ENCODE data around the gene SOX8.

The SOX8 gene

GRCh38 chr16:967077-967541, 14.5 kb upstream of the SOX8 start:
- no peak for DNase-seq (ENCODE audit: low read depth)
- TF ChIP-seq CTCF (IDR thresholded peaks at IDR 0.05; ENCODE audit: low read depth, low read length, missing control alignments) = no peak
- H3K4me3 ChIP-seq (ENCODE audit: low read depth, low read length) = no peak overlapping the region
- in situ Hi-C loops (cut with HindIII; ENCODE audit: low sequenced_read_pairs) = no loop called here

GRCh38 chr16:967546-968295, 13.8 kb upstream of the SOX8 start:
- no peak overlapping the region for H3K4me3 ChIP-seq (ENCODE audit: low read depth, low read length)
- in situ Hi-C loops (cut with HindIII; ENCODE audit: low sequenced_read_pairs) = no loop called here
- DNase-seq (ENCODE audit: low read depth) = no peak
- TF ChIP-seq CTCF (IDR thresholded peaks at IDR 0.05; ENCODE audit: low read depth, low read length, missing control alignments) = no peak

- no peak overlapping the region for H3K4me3 ChIP-seq (ENCODE audit: low read depth, low read length)
- in situ Hi-C loops (cut with HindIII; ENCODE audit: low sequenced_read_pairs) = no loop called here
- DNase-seq (ENCODE audit: low read depth) = no peak
- no peak for TF ChIP-seq CTCF (IDR thresholded peaks at IDR 0.05; ENCODE audit: low read depth, low read length, missing control alignments)
Observed at GRCh38 chr16:968620-969019, 12.9 kb upstream of the SOX8 start.

- peak overlapping the region; percentile 77 for H3K4me3 ChIP-seq (ENCODE audit: low read depth, low read length)
- no peak for DNase-seq (ENCODE audit: low read depth)
- no peak for TF ChIP-seq CTCF (IDR thresholded peaks at IDR 0.05; ENCODE audit: low read depth, low read length, missing control alignments)
- in situ Hi-C loops (cut with HindIII; ENCODE audit: low sequenced_read_pairs) = loop anchor here (10.0 kb wide), 1 partner anchor 255 kb away; the partner anchor contains the start of gene METRN
Observed at GRCh38 chr16:969508-970385, 11.8 kb upstream of the SOX8 start.

GRCh38 chr16:970386-970765, 11.2 kb upstream of the SOX8 start:
- in situ Hi-C loops (cut with HindIII; ENCODE audit: low sequenced_read_pairs) = loop anchor here (10.0 kb wide), 1 partner anchor 256 kb away; the partner anchor contains the start of gene METRN
- no peak for TF ChIP-seq CTCF (IDR thresholded peaks at IDR 0.05; ENCODE audit: low read depth, low read length, missing control alignments)
- peak overlapping the region; percentile 77 for H3K4me3 ChIP-seq (ENCODE audit: low read depth, low read length)
- DNase-seq (ENCODE audit: low read depth) = no peak

GRCh38 chr16:970766-971581, 10.6 kb upstream of the SOX8 start, which contains the start of gene LMF1:
LMF1 (minus strand) TSS chr16:970984; CDS start chr16:970980, 4 bp downstream.
- DNase-seq (ENCODE audit: low read depth) = peak; percentile 26
- in situ Hi-C loops (cut with HindIII; ENCODE audit: low sequenced_read_pairs) = loop anchor here (10.0 kb wide), 1 partner anchor 256 kb away; the partner anchor contains the start of gene METRN
- H3K4me3 ChIP-seq (ENCODE audit: low read depth, low read length) = peak within 1 kb of the TSS; percentile 77
- TF ChIP-seq CTCF (IDR thresholded peaks at IDR 0.05; ENCODE audit: low read depth, low read length, missing control alignments) = no peak
